Neural progenitor cell (in vitro differentiated cells): ENCODE measurements around the gene TMEM169. TPM values are rescaled to one million over a fixed set of nuclear protein-coding genes. Genes with fewer than 3 reads are reported as not detected.

Experiments
- DNase-seq: peaks from one replicate; pipeline ENCODE4 v3.0.0-alpha.2; 2016; ENCODE audit warnings: low spot score
- H2AFZ ChIP-seq: fragments of 200-600 bp; sonication (generic); replicated peaks from 2 replicates; pipeline ENCODE4 v1.6.1; 2016; ENCODE audit warnings: antibody characterized with exemption
- H3F3A ChIP-seq: fragments of 200-600 bp; sonication (generic); 2 replicates; pipeline ENCODE4 v1.6.1; 2016; ENCODE audit warnings: antibody characterized with exemption, low read depth
- H3K27ac ChIP-seq: fragments of 200-600 bp; sonication (generic); 2 replicates; pipeline ENCODE4 v1.5.1; 2016; ENCODE audit warnings: mild to moderate bottlenecking
- H3K27me3 ChIP-seq: fragments of 200-600 bp; sonication (generic); 2 replicates; pipeline ENCODE4 v1.6.1; 2016; ENCODE audit warnings: mild to moderate bottlenecking, moderate library complexity
- H3K36me3 ChIP-seq: fragments of 200-600 bp; sonication (generic); 2 replicates; pipeline ENCODE4 v1.5.1; 2016
- H3K4me1 ChIP-seq: fragments of 200-600 bp; sonication (generic); 2 replicates; pipeline ENCODE4 v1.6.1; 2016; ENCODE audit warnings: mixed run types
- H3K4me2 ChIP-seq: fragments of 200-600 bp; sonication (generic); 2 replicates; pipeline ENCODE4 v1.6.1; 2016
- H3K4me3 ChIP-seq: fragments of 200-600 bp; sonication (generic); 2 replicates; pipeline ENCODE4 v1.5.1; 2016
- H3K79me2 ChIP-seq: fragments of 200-600 bp; sonication (generic); 2 replicates; pipeline ENCODE4 v1.6.1; 2016; ENCODE audit warnings: low read depth
- H3K9ac ChIP-seq: fragments of 200-600 bp; sonication (generic); 2 replicates; pipeline ENCODE4 v1.6.1; 2016
- H3K9me3 ChIP-seq: fragments of 200-600 bp; sonication (generic); 2 replicates; pipeline ENCODE4 v1.5.1; 2016; ENCODE audit warnings: low read depth
- H4K20me1 ChIP-seq: fragments of 200-600 bp; sonication (generic); 2 replicates; pipeline ENCODE4 v1.6.1; 2016; ENCODE audit warnings: low read depth
- H3K27ac Mint-ChIP-seq: 3 replicates; pipeline ENCODE4 v1.8.0; 2021; ENCODE audit warnings: mixed read lengths
- H3K27me3 Mint-ChIP-seq: 2 replicates; pipeline ENCODE4 v1.8.0; 2022; ENCODE audit warnings: low read depth, mild to moderate bottlenecking, inconsistent platforms, moderate library complexity, mixed read lengths; ENCODE audit not compliant: insufficient read depth
- H3K36me3 Mint-ChIP-seq: 3 replicates; pipeline ENCODE4 v1.8.0; 2021; ENCODE audit warnings: mixed read lengths
- H3K4me1 Mint-ChIP-seq: 3 replicates; pipeline ENCODE4 v1.8.0; 2021; ENCODE audit warnings: mixed read lengths
- H3K4me3 Mint-ChIP-seq: 3 replicates; pipeline ENCODE4 v1.8.0; 2021; ENCODE audit warnings: mild to moderate bottlenecking, moderate library complexity, mixed read lengths
- H3K9me3 Mint-ChIP-seq: 3 replicates; pipeline ENCODE4 v1.8.0; 2020; ENCODE audit warnings: mixed read lengths
- CTCF ChIP-seq: fragments of 200-600 bp; sonication (generic); IDR thresholded peaks from 2 replicates; pipeline ENCODE4 v1.5.1; 2017; ENCODE audit warnings: antibody characterized with exemption, mild to moderate bottlenecking
- EZH2 ChIP-seq: fragments of 200-600 bp; sonication (generic); IDR thresholded peaks from 2 replicates; pipeline ENCODE4 v1.6.1; 2017; ENCODE audit warnings: antibody characterized with exemption, mild to moderate bottlenecking, moderate library complexity
- EZH2phosphoT487 ChIP-seq: fragments of 200-600 bp; sonication (generic); IDR thresholded peaks from 2 replicates; pipeline ENCODE4 v1.6.1; 2017; ENCODE audit warnings: antibody characterized with exemption
- total RNA-seq: library from RNA; depleted of rRNA; stranded (reverse); fragments of >200 nt; gene quantifications from 2 replicates; pipeline ENCODE4 v1.2.3, GENCODE V29; 2015; ENCODE audit warnings: low replicate concordance

TMEM169 gene
- total RNA-seq, 1 donor from 2014 or later, result 17.9 TPM

GRCh38 chr2:216072473-216072872 lies 9.2 kb upstream of the TMEM169 start:
- Mint-ChIP-seq H3K27me3 (no peaks in the 10 kb centered on the region), H3K4me3 (no peak overlapping the region)
- H3K4me1 ChIP-seq, result no peaks in the 10 kb centered on the region

GRCh38 chr2:216073773-216074172 lies 7.9 kb upstream of the TMEM169 start:
- no peak overlapping the region for H3K4me2 ChIP-seq
- no peak overlapping the region for H3K27ac ChIP-seq
- H3K27ac Mint-ChIP-seq, result no peak overlapping the region
- peaks cover 2% of the 10 kb centered on the region for H3K4me1 Mint-ChIP-seq
- no peak for TF ChIP-seq CTCF
- no peak for TF ChIP-seq EZH2
- TF ChIP-seq EZH2phosphoT487, result no peak
- no peak overlapping the region for H2AFZ ChIP-seq
- peaks cover 7% of the 10 kb centered on the region for H3F3A ChIP-seq
- DNase-seq, result no peak
- no peaks in the 10 kb centered on the region for H3K27me3 Mint-ChIP-seq
- no peak overlapping the region for H3K9ac ChIP-seq
- peaks cover 8% of the 10 kb centered on the region for H3K36me3 ChIP-seq
- H3K9me3 ChIP-seq, result no peaks in the 10 kb centered on the region
- H3K4me3 Mint-ChIP-seq, result no peak overlapping the region
- peaks cover 5% of the 10 kb centered on the region for H3K36me3 Mint-ChIP-seq
- no peak overlapping the region for H3K4me3 ChIP-seq
- peaks cover 7% of the 10 kb centered on the region for H4K20me1 ChIP-seq
- peaks cover 2% of the 10 kb centered on the region for H3K79me2 ChIP-seq
- H3K9me3 Mint-ChIP-seq, result no peaks in the 10 kb centered on the region
- no peaks in the 10 kb centered on the region for H3K4me1 ChIP-seq
- no peaks in the 10 kb centered on the region for H3K27me3 ChIP-seq

More at GRCh38 chr2:216072473-216072872, 9.2 kb upstream of the TMEM169 start:
- H3K27me3 ChIP-seq, result no peaks in the 10 kb centered on the region
- H3K9me3 Mint-ChIP-seq, result no peaks in the 10 kb centered on the region
- no peak for DNase-seq
- no peak overlapping the region for H3K4me2 ChIP-seq
- no peak overlapping the region for H2AFZ ChIP-seq
- H3K79me2 ChIP-seq, result no peaks in the 10 kb centered on the region
- H3K9me3 ChIP-seq, result no peaks in the 10 kb centered on the region
- H3K27ac ChIP-seq, result no peak overlapping the region
- H3K36me3 Mint-ChIP-seq, result peaks cover 5% of the 10 kb centered on the region
- H3K36me3 ChIP-seq, result peaks cover 8% of the 10 kb centered on the region
- H3K9ac ChIP-seq, result no peak overlapping the region
- H3F3A ChIP-seq, result peaks cover 7% of the 10 kb centered on the region
- no peak overlapping the region for H3K4me3 ChIP-seq
- H4K20me1 ChIP-seq, result peaks cover 7% of the 10 kb centered on the region
- H3K27ac Mint-ChIP-seq, result no peak overlapping the region
- H3K4me1 Mint-ChIP-seq, result no peaks in the 10 kb centered on the region
- TF ChIP-seq EZH2 (no peak), CTCF (no peak), EZH2phosphoT487 (no peak)

GRCh38 chr2:216074380-216074779 lies 7.3 kb upstream of the TMEM169 start:
- no peak overlapping the region for H3K4me3 Mint-ChIP-seq
- H3K9ac ChIP-seq, result no peak overlapping the region
- H3K9me3 ChIP-seq, result no peaks in the 10 kb centered on the region
- no peak overlapping the region for H2AFZ ChIP-seq
- H3K27ac ChIP-seq, result no peak overlapping the region
- no peak for DNase-seq
- H3K36me3 Mint-ChIP-seq, result peaks cover 2% of the 10 kb centered on the region
- H4K20me1 ChIP-seq, result peaks cover 7% of the 10 kb centered on the region
- no peak overlapping the region for H3K4me2 ChIP-seq
- H3K27me3 Mint-ChIP-seq, result no peaks in the 10 kb centered on the region
- no peak for TF ChIP-seq EZH2
- TF ChIP-seq EZH2phosphoT487, result no peak
- no peak for TF ChIP-seq CTCF
- no peaks in the 10 kb centered on the region for H3K4me1 ChIP-seq
- peaks cover 8% of the 10 kb centered on the region for H3K79me2 ChIP-seq
- peaks cover 8% of the 10 kb centered on the region for H3K36me3 ChIP-seq
- no peaks in the 10 kb centered on the region for H3K27me3 ChIP-seq
- peaks cover 7% of the 10 kb centered on the region for H3F3A ChIP-seq
- H3K9me3 Mint-ChIP-seq, result no peaks in the 10 kb centered on the region
- H3K27ac Mint-ChIP-seq, result no peak overlapping the region
- H3K4me1 Mint-ChIP-seq, result peaks cover 3% of the 10 kb centered on the region
- no peak overlapping the region for H3K4me3 ChIP-seq
